Measurements from ENCODE around the gene DDT.

GRCh38 chr22:23997092-23997491, 22.9 kb upstream of the DDT start:
- no peak for TF ChIP-seq CTCF (IDR thresholded peaks at IDR 0.05)
- no peak for TF ChIP-seq EZH2 (IDR thresholded peaks at IDR 0.05)
- no peak for TF ChIP-seq EZH2phosphoT487 (IDR thresholded peaks at IDR 0.05)

Measured in neural progenitor cell (in vitro differentiated cells).